HG03565 (cell line): ENCODE measurements around the gene ITGA5.

ENCODE experiments used
- ATAC-seq: cut with Tn5 transposase; IDR thresholded peaks from one replicate; pipeline ENCODE4 v1.9.1; 2021; ENCODE audit warnings: mild to moderate bottlenecking, moderate library complexity; ENCODE audit not compliant: unreplicated experiment

Gene ITGA5

DNA sequence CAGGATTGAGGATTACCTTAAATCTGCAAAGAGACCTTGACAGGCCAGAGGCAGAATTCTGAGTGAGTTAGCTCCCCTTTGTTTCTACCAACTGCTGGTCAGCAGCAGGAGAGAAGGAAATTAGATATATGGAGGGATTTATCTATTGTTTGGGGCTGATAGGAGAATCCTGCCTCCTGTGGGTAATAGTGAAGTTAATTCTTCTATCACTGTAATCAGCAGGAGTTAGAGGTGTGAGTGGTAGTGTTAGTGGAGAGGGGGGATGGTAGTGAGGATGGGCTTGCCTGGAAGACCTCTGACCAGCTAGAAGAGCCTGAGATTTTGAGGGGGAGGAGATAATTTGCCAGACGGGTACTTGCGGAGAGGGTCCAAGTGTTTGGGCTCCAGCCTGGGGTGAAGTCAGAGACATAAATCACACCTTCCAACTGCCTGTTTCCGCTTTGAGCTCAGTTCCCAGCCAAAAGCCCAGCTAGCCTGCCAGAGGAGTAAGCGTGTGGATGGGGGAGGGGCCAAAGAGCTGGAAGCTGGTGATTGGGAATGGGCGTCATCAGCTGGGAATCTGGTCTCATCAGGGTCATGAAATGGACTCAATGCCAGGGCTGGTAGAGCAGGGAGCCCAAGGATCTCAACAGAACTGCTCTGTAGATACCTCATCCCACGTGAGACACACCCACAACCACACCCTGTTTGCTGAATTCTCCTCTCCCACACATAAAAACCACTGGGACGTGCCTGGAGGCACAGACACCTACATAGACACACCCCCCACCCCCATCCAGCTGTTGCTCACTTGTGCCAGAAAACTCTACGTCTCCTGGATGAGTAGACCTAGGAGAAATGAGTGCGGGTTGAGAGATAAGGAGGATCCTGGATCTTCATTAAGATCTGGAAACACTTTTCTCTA lies 13.1 kb upstream of the ITGA5 start:
- no peak for ATAC-seq

DNA sequence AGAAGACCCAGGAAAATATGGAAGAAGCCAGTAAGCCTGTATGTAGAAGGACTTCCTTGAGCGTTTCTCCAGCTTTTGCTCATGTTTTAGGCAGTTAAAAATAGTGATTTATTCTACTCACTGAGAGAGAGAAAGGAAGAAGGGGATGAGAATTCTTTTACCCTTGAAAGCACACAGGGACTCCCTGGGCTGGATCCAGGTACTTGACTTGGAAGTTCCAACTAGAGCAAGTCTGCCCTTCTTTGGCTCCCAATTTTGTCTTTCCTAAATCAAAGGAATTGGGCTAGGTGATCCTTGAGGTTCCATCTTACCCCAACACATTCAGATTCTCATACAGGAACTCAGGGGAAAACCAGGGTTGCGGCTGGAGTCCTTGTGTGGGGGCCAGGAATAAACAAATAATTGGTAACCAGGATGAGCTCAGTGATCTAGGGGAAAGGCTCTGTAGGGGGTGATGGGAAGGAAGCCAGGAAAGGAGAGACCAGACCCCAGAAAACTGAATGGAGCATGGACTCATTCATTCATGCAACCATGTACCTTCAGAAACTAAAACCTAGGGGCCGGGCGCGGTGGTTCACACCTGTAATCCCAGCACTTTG lies 11.5 kb upstream of the ITGA5 start:
- ATAC-seq: no peak

DNA sequence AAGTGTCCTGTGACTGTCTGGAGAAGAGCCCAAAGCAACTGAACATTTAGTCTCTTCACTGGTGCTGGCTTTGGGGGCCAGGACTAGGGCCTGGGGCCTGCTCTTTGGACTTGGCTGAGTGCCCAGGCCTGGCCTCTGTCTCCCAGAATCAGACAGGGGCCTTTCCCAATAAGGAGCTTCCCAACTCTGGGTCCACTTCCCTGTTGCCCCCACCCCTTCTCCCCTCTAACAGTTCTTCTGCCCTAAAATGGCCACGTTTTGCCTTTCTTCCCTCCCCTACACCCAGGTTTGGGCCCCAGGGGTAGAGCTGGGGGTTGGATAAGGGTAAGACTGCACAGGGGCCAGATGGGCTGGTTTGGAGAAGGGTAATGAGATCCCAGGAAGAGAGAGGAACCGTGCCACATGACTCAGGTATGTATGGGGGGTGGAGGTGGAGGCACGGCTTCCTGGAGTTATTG lies 10.0 kb upstream of the ITGA5 start:
- ATAC-seq: no peak

DNA sequence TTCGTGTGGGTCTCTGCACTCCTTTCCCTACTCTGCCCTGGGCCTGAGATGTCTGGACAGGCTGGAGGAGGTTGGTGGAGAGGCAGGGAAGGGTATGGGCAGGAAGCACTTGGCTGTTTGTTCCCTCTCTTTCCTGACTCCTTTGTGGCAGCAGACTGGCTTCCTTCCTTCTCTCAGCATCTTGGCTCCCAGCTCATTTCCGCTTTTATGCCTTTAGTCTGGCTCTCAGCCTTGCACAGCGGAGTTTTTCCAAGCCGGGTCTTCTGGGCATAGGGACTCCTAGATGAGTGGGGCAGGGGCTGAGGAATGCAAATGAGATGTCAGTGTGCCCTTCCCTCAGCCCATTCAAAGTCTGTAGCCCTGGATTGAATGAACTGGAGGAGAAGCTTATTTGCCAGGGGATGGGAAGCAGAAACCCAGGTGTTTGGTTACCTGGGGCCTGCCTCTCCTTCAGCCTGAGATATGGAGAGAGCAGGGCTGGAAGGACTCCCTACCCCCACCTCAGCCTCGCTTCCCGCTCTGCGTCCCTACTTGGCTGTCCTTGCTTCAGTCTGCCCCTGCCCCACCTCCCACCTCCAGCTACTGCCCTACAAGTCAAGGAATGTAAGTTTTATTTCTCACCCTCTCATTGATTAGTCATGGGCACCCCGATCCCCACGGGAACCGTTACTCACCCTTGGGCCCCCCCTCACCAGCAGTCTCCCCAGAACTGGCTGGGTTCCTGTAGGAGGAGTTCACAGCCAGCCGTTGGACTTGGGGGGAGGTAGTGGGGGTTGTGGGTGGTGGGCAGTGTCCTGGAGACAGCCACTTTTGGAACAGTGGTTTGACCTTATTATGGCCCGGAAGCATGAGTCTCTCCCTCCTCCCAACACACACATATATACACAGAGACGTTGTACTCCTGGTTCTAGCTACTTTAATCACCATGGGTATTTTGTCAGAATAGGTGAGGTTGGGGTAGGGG lies 9.3 kb upstream of the ITGA5 start:
- no peak for ATAC-seq

DNA sequence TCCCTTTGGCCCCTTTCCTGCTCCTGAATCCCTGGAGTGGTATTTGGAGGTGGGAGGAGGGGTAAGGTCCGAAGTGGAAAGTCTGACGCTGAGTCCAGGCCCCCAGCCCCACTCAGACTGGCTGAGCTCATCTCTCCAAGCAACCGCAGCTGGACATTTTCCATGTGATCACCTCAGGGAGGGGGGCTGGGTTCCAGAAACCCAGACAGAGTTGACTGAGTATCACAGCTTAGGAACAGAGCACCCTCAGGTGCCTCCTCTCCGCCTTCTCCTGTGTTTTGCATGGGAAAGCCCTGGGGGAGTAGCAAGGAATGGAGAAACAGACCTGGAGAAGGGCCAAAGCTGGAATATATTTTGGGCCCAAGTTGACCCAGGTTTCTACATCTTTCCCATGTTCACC lies 8.0 kb upstream of the ITGA5 start:
- ATAC-seq: no peak

DNA sequence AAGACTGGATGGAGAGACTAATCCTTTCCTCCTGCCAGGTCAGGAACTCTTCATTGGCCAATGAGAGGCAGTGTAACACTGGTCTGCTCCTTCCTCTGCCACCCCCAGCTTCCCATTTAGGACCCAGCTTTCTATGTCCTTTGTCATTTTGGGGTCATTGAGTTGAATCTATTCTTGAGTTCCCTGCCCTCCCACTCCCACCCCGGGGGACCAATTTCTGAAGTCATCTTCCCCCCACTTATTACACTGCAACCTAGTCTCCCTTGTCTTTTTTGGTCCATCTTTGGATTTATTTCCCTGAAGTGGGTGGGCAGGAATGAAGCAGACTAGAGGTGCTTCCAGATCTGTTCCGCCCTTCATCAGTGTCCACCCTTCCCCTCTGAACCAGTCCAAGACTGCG lies 7.6 kb upstream of the ITGA5 start:
- ATAC-seq: no peak

DNA sequence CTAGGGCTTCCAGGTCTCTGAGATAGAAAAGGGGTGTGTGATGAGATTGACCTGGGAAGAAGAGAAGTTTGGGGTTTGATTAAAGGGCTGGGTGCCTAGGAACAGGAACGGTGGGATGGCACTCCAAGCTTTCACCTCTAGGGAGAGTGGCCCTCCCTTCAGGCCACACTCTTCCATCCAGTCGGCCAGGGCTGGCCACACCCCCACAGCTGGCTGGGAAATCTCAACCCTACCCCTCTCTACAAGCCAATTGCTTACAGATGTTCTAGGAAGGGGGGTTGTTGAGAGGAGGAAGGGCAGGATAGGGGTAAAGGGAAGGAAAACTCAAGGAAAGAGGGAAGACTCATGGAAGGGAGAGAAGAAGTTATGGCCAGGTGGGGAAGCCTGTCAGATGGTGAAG lies 6.6 kb upstream of the ITGA5 start:
- no peak for ATAC-seq

DNA sequence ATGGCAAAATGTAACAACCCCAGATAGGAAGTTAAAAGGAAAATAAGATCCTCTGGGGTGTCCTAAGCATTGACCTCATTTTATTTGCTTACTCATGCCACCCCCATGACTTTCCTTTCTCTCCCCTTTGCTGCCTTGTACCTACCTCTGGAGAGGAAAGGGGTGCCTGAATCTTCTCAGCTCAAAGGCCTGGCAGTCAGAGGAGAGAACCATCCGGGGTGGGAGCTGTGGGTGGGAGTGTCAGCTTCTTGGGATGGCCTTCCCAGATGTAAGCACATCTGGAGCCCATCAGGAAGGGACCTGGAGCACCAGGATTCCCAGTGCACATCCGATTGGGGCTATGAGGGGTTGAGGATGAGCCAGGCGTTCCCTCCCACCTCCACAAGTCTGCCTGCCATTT lies 5.2 kb upstream of the ITGA5 start:
- ATAC-seq: no peak

DNA sequence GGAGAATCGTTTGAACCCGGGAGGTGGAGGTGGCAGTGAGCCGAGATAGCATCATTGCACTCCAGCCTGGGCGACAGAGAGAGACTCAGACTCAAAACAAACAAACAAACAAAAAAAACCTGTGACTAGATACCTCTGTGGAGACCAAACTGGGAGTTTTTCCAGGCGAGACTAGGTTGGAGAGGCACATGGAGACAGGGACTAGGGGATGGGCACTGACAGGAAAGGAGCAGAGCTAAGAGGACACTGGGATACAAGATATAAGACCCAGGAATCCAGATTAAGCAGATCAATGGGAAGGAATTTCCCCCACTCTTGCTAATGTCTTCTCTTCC lies 4.7 kb upstream of the ITGA5 start:
- ATAC-seq: no peak

DNA sequence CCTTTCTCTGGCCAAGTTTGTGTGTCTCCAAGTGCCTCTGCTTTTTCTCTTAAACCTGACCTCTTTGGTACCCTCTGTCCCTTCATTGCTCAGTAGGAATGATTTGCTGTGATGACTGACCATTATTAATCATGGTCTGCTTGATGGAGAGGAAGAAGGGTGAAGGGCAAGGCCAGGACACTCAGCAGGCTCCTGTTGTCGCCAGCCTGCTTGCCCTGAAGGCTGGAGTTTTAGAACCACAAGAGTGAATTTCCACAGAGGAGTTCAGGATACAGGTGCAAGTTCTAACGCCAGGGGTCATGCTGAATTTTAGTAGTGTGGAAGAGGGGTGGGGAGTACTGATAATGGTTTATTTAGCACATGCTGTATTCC lies 2.8 kb upstream of the ITGA5 start:
- ATAC-seq: no peak

DNA sequence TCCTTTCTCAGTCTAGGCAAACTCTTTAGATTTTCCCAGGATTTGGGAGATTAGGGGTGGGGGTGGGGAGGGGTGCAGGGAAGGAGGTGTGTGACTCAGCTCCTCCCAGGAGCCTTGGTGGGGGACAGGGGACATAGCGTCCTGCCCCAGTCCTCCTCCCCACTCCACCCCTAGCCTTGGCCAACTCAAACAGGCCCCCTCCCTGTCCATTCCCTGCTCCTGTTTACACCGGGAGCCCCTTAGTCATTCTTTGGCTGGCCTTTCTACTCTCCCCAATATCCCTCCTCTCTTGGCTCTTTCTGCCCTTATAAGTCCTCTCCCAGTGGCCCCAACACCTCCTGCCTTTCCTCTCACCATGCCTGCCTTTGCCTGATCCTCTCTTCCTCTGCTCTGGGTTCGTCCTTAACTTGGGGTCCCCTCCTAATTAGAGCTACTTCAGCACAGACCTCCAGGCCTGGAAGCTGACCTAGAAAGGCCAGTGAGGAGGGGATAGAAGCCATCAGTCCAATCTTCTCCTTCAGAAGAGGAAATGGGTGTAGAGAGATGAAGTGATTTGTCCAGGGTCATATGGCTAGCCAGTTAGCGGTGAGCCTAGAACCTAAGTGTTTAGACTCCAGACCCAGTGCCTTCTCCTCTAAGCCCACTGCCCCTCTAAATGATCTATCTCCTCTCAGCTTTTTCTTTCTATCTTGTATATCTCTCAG lies 2.3 kb upstream of the ITGA5 start:
- no peak for ATAC-seq

DNA sequence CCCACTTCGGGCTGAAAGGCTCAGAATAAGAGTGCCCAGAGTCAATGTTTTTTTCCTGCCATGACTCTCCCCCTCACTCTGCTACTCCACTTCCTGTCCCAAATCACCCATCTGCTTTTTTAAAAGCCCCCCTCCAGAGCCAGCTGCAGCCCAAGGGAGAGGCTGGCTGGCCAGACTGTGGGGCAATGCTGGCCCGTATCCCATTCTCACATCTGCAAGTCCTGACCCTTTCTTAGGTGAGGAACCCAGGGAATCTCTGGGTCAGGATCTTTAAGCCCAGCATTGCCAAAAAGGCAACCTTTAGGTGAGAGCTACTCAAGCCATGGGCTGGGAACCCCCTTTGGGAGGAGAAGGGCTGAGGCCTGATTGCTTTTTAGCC lies 1.7 kb upstream of the ITGA5 start:
- ATAC-seq: no peak

DNA sequence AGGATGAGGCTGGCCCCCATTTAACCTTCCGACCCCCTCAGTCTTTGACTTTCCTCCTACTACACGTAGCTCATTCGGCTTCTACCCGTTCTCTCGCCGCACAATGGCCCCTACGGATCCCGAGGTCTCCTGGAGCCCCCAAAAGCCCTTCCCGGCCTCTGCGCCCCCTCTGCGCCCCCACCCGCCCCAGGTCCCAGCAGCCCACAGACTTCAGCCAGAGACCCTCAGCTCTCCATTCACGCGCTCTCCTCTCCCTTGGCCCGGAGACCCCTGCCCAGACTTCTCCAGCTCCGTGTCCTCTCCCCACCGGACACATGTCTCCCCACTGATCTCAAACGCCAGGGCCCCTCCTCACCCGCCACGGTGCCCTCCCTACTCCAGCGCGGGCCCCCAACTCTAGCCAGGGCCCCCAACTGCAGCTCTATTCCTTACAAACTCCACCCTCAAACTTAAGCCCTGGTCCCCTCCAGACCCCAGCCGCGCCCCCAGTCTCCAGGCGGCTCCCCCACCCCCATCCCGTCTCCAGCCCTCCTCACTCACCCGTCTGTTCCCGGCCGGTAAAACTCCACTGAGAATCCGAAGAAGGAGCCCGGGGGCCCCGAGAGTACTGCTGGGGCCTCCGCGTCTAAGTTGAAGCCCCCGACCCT lies 502 bp downstream of the ITGA5 start:
- ATAC-seq: no peak

DNA sequence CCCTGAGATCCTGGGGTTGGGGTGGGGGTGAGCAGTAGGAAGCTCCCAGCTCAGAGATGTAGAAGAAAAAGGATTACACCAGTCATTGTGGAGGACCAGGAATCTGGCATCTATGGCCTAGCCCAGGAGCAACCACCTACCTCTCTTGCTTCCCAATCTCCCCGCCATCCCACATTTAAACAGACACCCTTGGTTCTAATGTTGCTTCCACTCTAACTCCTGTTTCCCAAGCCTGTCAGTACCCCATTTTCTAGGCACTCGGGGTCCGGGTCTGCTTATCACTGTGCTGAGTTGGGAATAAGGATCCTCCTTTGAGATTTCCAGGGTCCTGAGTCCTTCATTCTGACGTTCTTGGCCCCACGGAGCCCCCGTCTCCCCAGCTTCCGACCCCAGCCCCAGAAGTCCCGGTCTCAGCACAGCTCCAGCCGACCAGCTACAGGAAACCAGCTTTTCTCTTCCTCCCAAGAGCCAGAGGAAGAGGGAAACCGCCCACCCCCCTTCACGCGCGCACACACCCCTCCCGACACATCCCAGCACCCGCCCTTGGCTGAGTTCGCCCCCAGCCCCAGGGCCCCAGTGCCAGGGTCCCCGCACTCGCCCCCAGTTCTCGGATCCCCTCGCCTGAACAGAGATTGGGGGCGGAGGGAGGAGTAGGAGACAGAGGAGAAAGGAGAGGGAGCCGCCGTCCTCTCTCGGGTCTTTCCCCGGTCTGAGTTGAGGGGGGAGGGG lies 1.2 kb downstream of the ITGA5 start:
- no peak for ATAC-seq

DNA sequence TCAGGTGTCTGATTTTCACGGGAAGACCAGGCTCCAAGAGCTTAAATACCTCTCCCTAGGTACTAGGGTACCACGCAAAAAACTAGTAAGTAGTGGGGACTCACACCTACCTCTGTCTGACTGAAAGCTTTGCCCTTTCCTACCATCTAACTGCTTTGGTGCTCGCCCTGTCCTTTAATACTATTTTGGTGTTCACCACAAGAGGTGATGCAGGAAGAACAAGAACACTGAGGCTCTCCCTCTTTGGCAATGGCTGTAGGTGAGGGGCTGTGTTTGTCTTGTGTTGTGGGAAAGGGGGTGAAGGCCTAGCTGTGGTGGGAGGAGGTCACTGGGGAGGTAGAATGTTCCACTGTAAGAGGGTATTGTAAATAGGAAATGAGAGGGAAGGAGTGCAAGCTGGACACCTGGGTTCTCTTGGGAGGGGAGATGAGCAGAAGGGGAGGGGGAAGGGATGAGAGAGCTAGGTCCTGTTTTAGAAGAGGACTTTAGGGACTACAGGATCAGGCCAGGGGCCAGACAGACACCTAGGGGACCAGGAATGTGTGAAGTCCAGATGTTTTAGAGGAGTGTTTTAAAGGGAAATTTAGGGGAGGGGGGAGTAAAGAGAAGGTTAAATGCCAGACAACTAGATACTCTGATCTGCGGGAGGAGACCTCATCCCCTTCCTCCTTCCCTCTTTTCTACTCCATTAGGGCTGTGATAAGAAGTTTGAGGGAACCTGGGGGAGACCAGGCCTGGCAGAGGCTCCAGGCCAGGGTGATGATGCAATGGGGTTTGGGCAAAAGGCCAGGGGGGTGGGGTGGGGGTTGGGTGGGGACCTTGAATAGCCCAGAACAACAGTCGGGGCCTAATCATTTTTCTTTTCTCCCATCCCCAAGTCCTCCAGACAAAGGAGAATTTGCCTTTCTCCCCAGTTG lies 2.1 kb downstream of the ITGA5 start:
- no peak for ATAC-seq

DNA sequence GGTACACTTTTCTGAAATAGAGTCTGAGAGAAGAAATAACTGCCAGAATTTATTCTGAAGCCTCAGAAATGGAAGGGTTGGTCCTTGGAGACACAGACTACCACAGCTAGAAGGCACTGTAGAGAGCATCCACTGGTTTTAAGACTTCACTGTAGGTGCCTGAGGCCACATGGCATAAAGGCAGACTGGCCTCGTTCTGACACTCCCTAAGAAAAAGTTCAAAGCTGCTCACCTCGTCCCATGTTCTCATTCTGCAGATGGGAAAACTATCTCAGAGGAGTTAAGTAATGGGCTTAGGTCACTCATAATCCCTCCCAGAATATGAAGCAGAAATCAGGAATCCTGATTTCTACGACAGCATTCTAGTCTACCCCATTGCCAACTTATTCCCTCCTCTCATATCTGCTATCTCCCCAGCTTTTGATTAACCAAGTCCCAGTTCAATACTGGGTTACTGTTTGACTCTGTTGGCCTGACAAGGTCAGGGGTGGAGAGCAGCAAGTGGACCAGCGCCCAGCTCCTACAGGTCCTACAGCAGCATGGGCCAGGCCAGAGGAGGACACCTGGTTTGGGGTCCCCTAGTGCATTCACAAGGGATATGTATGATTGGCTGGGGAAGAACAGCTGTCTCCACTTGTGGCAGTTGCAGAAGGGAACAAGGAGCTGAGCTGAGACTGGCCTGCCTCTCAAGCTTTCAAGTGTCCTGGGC lies 3.7 kb downstream of the ITGA5 start:
- ATAC-seq: no peak

DNA sequence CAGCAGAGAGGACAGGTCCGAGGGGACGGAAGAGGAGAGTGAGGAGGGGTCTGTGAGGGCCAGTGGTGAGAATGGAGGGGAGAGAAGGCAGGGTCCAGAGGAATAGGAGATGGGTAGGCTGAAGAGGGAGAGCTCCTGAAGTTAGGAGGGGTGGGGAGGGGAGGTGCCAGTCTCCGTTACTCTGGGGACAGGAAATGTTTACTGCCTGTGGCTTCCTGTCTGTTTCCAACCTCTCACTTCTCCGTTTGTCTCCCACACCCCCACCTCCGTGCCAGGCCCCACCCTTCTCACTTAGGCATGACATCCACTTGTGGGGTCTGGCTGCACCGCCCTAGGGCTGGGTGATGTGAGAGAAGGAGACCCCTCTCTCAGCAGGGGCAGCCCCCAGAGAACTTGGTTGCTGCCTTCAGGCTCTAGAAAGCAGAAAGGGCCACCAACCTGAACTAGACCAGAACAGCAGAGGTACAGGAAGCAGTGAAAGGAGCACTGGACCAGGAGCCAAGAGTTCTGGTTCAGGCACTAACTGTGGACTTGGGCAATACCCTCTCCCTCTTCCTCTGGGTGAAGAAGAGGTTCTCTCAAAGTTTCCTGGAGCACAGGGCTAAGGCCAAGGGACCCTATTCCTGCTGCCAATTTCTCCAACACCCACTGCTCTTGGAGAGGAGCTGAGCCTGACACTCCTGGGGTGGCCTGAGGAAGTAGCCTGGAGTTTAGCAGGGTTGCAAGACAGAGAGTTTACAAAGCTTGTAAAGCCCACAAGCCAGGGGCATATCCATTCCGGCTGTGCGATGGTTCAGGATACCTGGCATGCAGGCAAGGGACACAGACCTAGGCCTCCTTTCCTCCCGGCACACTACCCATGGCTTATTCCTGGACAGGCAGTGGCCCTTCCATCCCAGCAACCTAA lies 5.5 kb downstream of the ITGA5 start:
- no peak for ATAC-seq
